ENCODE measurements around the gene FBXL17.

FBXL17 gene

GRCh38 chr5:108373426-108373825 is 8.5 kb downstream of the FBXL17 start:
- no peak for DNase-seq (ENCODE audit: low spot score)

- DNase-seq (ENCODE audit: low spot score) = no peak
These were observed 9.5 kb downstream of the FBXL17 start for GRCh38 chr5:108372369-108372768.

- no peak for DNase-seq (ENCODE audit: low spot score)
These were observed 10.6 kb downstream of the FBXL17 start for GRCh38 chr5:108371263-108371662.

GRCh38 chr5:108369167-108369566 is 12.7 kb downstream of the FBXL17 start:
- no peak for DNase-seq (ENCODE audit: low spot score)

DNA sequence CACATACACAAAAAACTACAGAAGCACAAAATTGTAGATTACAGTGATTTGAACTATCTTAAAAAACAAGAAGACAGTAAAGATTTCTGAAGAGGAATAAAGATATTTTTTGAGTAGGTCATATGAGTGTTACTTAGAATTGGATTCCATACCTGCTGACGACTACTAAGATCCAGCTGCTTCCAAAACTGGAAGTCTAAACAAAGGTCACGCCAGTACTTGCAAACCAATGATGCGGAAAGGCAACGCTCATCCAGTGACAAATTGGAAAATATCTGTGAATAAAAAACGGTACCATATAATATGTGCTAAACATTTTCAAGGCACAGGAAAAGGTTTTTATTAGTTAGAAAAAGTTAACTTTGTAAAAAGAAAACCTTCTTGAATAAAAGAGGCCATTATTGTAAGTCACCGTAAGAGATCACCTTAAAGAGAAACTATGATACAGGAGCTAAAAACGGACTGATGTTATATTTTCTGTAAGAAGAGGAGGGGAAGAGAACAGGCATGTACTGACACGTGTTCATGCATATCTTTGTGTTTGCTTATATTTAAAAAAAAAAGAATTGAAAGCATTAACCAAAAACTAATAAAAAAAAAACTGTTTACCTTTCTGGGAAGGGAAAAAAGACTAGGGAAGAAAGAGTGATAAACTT is 14.1 kb downstream of the FBXL17 start:
- no peak for DNase-seq (ENCODE audit: low spot score)

GRCh38 chr5:108366500-108366899 is 15.4 kb downstream of the FBXL17 start:
- no peak for DNase-seq (ENCODE audit: low spot score)

- DNase-seq (ENCODE audit: low spot score) = no peak
These were observed 20.1 kb downstream of the FBXL17 start for GRCh38 chr5:108361771-108362170.

DNA sequence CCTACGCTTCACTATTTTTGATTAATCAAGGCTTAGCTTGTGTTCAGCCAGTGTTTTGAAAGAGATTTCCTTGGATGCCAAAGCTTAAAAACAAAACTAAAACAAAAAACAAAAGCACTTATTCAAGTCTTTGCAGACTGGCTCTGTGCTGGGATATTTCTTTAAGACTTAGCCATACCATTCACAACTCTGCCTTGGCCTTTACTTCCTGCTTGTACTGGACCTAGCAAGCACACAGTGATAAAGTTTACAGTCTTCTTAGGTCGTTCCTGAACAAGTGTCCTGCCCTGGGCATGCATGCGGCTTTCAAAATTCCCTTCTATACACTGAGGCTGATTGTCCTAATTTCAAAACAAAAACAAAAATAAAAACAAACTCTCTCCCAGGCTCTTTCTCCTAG is 20.7 kb downstream of the FBXL17 start:
- no peak for DNase-seq (ENCODE audit: low spot score)

DNA sequence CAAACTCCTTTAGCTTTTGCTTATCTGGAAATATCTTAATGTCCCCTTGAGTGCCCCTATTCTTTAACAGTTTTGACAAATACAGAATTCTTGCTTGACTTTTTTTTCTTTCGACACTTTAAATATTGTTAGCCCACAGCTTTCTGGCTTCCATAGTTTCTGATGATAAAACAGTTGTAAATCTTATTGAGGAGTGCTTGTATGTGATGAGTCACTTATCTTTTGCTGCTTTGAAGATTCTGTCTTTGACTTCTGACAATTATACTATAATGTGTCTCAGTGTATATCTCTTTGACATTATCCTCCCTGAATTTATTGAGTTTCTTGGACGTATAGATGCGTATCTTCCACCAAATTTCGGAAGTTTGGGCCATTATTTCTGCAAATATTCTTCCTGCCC is 21.6 kb downstream of the FBXL17 start:
- no peak for DNase-seq (ENCODE audit: low spot score)

GRCh38 chr5:108356286-108356685 is 25.6 kb downstream of the FBXL17 start:
- DNase-seq (ENCODE audit: low spot score) = no peak

DNA sequence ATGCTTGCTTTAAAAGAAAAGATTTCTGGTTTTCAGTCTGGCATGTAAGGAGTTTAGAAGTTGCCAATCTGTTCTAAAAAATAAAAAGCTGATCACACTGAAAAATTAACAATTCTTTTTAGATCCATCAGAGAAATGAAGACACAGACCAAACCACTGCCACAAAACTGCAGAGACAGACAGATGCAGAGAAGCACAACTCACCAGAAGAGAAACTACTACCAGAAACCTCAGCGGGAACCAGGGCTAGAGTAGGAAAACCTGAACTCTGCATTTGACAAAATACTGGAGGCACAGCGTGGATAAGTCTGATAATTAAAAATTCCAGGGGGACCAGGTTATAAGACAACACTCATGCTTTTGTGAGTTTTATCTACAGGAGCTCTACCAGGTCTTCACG is 28.8 kb downstream of the FBXL17 start:
- no peak for DNase-seq (ENCODE audit: low spot score)

DNA sequence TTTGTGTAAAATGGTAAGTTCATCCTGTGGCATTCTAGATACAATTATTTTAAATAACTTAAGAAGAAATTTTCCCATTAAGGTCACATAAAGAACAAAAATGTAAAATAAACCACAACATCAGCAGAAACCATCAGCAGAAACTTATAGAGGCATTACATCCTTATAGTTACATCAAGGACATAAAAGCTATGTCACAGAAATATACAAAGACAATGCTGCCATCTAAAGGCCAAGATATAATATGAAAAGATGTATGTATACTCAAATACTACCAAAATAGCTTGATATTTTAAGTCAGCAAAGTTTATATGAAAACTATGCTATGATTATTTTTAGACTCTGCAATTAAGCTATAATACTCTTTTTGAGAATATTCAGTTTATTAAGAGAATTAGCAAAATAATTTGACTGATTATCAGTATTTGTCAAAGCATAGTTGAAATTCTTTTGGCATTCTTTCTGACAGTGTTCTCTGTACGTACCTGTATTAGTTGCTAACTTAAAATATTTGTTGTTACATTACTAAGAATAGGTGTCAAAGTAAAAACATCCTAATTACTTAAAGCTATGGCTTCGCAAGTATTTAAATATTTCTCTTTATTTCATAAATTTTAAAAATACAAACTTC is 36.2 kb downstream of the FBXL17 start:
- DNase-seq (ENCODE audit: low spot score) = no peak

DNA sequence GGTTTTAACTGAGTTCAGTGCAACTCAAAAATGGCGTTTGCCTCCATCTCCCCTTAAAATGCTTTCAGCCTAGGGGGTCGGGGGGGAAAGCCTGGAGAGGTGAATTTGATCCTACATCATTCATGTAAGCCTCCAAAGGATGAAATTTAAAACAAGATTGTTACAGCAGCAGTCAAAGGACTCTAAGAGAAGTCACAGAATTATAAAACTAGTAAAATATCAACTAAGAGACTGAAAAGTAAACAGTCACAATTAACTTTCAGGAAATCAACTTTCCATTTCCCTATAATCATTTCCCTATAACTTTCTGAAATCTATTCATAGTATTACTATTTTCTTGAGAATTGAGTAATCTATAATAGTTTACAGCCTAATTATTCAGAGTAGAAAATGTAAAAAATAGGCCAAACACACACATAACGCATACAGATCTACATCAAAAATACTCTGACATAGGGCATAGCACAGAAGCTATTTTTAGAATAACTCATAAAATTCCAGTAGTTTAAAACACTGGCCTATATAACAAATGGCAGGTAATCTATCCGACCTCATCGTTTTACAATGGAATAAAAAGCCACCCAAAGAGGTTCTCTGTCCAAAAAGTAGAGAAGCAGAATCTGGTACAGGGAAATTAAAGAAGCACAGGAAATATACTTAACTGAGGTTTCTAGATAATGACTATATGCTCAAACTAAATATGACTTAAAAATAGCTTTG is 37.6 kb downstream of the FBXL17 start:
- no peak for DNase-seq (ENCODE audit: low spot score)

- no peak for DNase-seq (ENCODE audit: low spot score)
These were observed 40.0 kb downstream of the FBXL17 start for GRCh38 chr5:108341866-108342265.

DNA sequence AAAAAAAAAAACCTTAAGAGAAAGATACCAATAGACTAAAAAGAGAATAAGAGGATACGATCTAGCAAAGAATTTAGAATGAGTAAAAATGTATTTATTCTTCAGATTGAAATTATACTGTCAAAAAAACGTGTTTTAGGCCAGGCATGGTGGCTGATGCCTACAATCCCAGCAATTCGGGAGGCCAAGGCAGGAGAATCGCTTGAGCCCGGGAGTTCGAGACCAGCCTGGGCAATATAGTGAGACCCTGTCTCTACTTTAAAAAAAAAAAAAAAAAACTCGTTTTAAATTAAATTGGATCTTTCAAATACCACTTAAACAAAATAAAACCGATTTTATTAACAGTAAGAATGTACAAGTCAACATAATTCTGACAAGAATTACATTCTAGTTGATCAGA is 41.8 kb downstream of the FBXL17 start:
- no peak for DNase-seq (ENCODE audit: low spot score)

- no peak for DNase-seq (ENCODE audit: low spot score)
These were observed 42.7 kb downstream of the FBXL17 start for GRCh38 chr5:108339220-108339619.

- DNase-seq (ENCODE audit: low spot score) = no peak
These were observed 47.7 kb downstream of the FBXL17 start for GRCh38 chr5:108334225-108334624.

DNA sequence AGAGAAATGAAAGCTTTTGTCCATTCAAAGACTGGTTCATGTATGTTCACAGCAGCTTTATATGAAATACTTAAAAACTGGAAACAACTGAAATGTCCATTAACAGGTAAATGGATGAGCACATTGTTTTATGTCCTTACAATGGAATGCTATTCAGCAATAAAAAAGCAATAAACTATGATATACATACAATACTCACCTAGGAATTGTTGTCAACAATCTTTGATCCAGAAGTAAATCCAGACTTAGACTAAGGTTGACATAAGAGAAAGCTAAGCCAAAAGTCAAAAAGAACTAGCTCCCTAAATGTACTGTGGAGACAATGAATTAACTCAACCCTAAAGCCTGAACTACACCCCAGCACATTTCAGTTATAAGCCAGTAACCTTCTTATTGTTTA is 54.9 kb downstream of the FBXL17 start:
- DNase-seq (ENCODE audit: low spot score) = no peak

DNA sequence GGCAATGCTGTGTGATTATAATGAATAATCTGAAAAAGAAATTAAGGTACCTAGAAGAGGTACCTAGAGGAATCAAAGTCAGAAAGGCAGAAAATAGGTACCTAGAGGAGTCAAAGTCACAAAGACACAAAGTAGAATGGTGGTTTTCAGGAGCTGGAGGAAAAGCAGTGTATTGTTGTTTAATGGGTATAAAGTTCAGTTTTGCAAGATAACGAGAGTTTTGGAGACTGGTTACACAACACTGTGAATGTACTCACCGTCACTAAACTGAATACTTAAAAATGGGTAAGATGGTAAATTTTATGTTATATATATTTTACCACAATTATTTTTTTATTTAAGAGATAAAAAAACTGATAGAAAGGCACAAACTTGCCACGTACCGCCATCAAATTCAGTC is 57.0 kb downstream of the FBXL17 start:
- DNase-seq (ENCODE audit: low spot score) = no peak

DNA sequence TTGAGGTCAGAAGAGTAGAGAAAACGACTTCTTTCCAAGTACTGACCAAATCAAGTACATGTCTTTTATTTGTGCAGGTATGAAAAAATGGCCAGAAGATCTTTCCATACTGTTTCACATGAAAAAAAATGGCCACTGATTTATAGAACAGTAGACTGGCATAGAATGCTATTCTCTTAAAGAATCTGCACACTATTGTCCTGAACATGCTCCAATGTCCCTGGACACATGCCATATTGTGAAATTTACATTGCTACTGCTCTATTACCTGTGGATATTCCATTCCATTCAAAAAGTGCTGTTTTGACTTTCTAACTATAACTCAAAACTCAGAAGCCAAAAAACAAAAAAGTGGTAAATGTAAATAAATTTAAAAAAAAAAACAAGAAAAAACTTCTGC is 60.6 kb downstream of the FBXL17 start:
- DNase-seq (ENCODE audit: low spot score) = no peak

DNA sequence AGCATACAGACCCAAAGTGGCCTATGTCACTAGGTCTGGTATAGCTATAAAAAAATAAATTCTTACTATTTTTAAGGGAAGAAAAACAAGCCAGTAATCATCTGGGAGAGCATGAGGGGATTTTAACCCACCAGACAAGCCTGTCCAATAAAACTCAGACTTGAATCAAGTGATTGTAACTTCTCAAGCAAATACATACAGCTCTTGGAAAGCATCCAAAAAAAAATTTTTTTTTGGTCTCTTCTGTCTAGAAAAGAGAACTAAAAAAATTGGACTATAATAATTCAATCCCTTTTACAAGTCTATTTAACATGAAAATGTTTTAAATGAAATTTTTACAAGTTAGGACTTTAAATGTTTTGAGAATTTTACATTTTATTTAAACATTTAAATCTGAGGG is 61.7 kb downstream of the FBXL17 start:
- no peak for DNase-seq (ENCODE audit: low spot score)

DNA sequence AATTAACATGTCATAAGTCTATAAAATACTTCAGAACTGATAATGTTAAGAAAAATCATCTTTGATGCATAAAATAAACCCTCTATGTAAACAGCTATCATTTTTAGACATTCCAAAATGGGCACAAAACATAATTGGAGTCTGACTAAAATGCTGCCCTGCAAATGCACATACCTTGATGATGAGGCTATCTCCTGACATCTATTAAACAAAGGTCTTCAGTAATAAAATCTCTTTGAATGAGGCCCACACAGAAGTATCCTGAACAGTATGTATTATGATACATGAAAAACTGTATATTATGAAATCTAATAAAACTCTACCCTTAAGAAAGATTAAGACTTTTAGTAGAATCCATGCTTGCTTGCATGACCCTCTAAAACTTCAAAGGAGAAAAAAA is 66.1 kb downstream of the FBXL17 start:
- no peak for DNase-seq (ENCODE audit: low spot score)

DNA sequence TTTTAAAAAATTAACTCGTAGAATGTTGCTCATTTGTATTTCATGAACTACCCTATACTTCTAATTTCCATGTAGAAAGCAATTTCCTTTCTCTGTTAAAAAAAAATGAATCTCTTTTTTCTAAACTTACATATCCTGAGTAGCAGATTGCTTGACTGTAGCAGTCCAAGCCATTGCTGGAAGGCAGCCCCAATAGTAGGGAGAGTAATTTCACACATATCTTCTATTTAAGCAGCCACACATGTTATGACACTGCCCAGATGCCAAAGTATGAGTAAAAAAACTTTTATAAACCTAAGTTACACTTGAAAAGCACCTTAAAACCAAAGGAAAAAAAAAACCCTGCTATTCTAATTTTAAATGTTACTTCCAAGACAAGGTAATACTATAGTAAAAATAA is 69.6 kb downstream of the FBXL17 start:
- DNase-seq (ENCODE audit: low spot score) = no peak

DNA sequence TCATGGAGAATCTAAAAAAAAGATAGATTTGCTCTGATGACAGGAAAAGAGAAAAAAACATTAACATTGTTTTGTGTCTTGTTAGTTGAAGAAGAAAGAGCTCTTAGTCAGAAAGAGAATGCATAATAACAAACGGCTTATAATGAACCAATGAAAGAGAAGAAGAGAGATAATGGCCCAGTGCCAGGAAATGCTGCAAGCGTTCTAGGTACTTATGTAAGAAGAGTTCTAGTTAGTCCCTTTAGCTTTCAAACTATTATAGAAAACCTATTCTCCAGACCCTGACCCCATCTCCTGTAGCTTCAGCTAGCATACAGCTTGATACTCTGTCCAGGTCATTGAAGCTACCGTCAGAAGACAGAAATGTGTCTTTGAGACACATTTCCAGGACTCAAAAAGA is 70.2 kb downstream of the FBXL17 start:
- no peak for DNase-seq (ENCODE audit: low spot score)
